ENCODE data around the gene OR2M4.
"Not testable (repeated sequence)": the region's sequence is repeated elsewhere in the genome, so short reads cannot be mapped to it uniquely, and the experiment has no call there.

Gene OR2M4

DNA sequence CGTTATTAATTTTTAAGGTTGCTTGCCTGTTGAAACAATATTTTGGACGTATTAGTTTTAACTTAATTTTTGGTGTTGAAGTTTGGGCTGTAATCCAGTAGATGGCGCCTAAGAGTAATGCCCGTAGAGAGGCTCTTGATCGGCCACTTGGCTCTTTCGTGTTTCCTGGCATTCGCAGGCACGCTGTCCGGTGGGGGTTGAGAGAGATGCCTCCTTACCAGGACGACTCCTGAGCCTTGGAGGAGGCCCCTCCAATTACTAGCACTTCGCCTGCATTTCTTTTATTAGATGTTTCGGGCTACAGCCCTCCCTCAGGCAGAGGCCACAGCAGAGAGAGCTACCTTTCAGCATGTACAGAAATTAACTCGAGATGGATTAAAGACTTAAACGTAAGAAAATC is 12.0 kb downstream of the OR2M4 start:
- TF ChIP-seq Cebpa-rat (IDR thresholded peaks at IDR 0.05): no peak
- Histone ChIP-seq H3K27me3 (no peaks in the 10 kb centered on the region), H3K9me3 (replicated peaks in 1 of 11) (no peaks in the 10 kb centered on the region), H3K4me2 (peak overlapping the region in 8 of 11 experiments; percentile 7 to 46 (median 36); a peak in 7 of 22 replicates), H3K9ac (no peak overlapping the region), H4K20me1 (no peaks in the 10 kb centered on the region), H3K27ac (no peak overlapping the region), H3K4me1 (peaks cover 0 to 5% (median 0%) of the 10 kb centered on the region in 10 experiments; a peak in 3 of 20 replicates), H3K4me3 (no peak overlapping the region), H3K36me3 (no peaks in the 10 kb centered on the region)

- not testable (repeated sequence) for H3K27me3 ChIP-seq
- peaks cover 5 to 12% (median 8%) of the 10 kb centered on the region in 11 experiments; a peak in 11 of 22 replicates for H3K9me3 ChIP-seq (replicated peaks in 1 of 11)
These were observed 28.1 kb downstream of the OR2M4 start for GRCh38 chr1:248259309-248259708.

DNA sequence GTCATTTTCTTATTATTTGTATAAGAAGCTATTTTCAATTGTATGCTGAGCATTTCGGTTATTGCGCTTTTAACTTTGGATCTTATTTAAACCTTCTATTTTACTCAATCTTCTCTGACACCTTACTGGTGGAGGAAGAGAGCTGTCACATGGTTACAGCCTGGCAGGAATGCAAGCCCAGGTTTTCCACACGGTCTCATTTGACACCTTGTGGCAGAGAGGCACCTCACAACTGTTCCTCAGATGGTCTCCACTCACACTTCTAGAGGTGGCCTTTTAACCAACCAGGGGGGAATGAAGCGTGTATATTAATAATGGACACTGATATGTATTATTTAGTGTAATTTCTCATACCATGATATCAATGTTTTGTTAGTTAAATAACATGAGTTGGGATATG is 37.0 kb downstream of the OR2M4 start:
- Histone ChIP-seq H3K36me3 (no peaks in the 10 kb centered on the region), H3K4me3 (no peak overlapping the region), H3K9ac (no peak overlapping the region), H3K27me3 (no peaks in the 10 kb centered on the region), H3K4me2 (no peak overlapping the region), H3K27ac (no peak overlapping the region), H4K20me1 (no peaks in the 10 kb centered on the region), H3K9me3 (replicated peaks in 1 of 11) (no peaks in the 10 kb centered on the region), H3K4me1 (no peaks in the 10 kb centered on the region)
- no peak for TF ChIP-seq Cebpa-rat (IDR thresholded peaks at IDR 0.05)

More at GRCh38 chr1:248259309-248259708, 28.1 kb downstream of the OR2M4 start:
- not testable (repeated sequence) for H4K20me1 ChIP-seq, H3K4me2 ChIP-seq, H3K9ac ChIP-seq, H3K4me3 ChIP-seq, H3K36me3 ChIP-seq, H3K27ac ChIP-seq, H3K4me1 ChIP-seq

DNA sequence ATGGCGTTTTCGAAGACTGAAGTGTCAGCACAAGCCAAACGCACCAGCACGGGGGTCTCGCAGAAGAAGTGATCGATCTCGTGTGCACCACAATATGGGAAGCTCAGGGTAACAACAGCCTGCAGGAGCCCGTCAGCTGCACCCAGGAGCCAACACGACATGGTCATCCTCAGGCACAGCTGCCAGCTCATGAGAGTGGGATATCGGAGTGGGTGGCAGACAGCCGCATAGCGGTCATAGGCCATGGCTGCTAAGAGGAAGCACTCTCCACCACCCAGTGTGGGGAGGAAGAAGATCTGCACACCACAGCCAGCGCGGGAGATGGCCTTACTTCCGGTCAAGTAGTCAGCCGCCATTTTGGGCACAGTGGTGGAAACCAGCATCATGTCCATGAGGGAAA is 42.0 kb downstream of the OR2M4 start:
- not testable (repeated sequence) for H3K4me2 ChIP-seq; H4K20me1 ChIP-seq; H3K9ac ChIP-seq; H3K27ac ChIP-seq; H3K36me3 ChIP-seq; H3K27me3 ChIP-seq; H3K9me3 ChIP-seq (replicated peaks in 1 of 11); H3K4me3 ChIP-seq
- H3K4me1 ChIP-seq: peaks cover 5 to 21% (median 16%) of the 10 kb centered on the region in 10 experiments; a peak in 17 of 20 replicates

DNA sequence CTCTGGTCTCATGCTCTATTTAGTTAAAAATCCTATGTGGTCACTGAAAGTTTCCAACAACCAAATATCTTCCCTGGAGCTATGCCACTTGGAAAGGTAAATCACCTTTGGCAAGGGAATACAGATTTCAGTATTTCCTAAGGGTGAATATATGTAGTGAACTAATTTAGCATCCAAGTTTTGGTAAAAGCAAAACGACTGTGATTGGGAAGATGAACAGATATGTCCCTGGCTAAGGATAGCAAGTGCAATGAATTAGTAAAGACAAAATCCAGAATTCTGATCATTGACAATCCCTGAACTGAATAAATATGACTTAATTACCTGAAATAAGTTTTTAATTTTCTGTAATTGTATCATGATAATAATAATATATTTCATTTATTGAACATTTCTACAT is 46.7 kb downstream of the OR2M4 start, which contains the start of gene OR2T33:
OR2T33 (minus strand) TSS at position 101 of the 400 bp plus-strand sequence. CDS start 4,162 bp downstream, outside the sequence.
- H3K9ac ChIP-seq: no peak within 1 kb of the TSS
- H3K4me3 ChIP-seq: no peak within 1 kb of the TSS
- H3K27me3 ChIP-seq: no peaks in the 10 kb centered on the region
- H3K27ac ChIP-seq: no peak within 1 kb of the TSS
- TF ChIP-seq Cebpa-rat (IDR thresholded peaks at IDR 0.05): no peak
- H3K9me3 ChIP-seq (replicated peaks in 1 of 11): peaks cover 5 to 16% (median 10%) of the 10 kb centered on the region in 11 experiments; a peak in 18 of 22 replicates
- no peaks in the 10 kb centered on the region for H3K36me3 ChIP-seq
- peaks cover 5 to 27% (median 16%) of the 10 kb centered on the region in 10 experiments; a peak in 17 of 20 replicates for H3K4me1 ChIP-seq
- H4K20me1 ChIP-seq: no peaks in the 10 kb centered on the region
- no peak within 1 kb of the TSS for H3K4me2 ChIP-seq

DNA sequence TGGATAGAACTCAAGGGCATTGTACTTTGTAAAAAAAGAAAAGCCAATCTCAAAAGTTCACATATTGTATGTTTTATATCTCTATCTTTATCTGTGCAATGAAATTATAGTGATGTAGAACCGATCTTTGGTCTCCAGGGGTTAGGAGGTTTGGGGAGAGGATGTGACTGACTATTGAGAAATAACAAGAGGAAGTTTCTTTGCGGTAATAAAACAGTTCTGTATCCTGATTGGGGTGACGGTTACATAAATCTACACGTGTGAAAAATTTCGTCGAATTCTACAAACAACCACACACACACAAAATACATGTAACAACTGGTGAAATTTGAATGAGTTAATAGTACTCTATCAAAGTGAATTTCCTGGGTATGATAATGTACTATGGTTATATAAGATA is 57.2 kb downstream of the OR2M4 start:
- H4K20me1 ChIP-seq: no peaks in the 10 kb centered on the region

More for the DNA sequence above, 57.2 kb downstream of the OR2M4 start:
- H3K4me2 ChIP-seq: peak overlapping the region in 9 of 11 experiments; percentile 13 to 66 (median 49); a peak in 15 of 22 replicates
- H3K27me3 ChIP-seq: no peaks in the 10 kb centered on the region
- TF ChIP-seq Cebpa-rat (IDR thresholded peaks at IDR 0.05): peak in 2 of 11 experiments; percentile 56 to 72; a peak in 3 of 22 replicates
- H3K9me3 ChIP-seq (replicated peaks in 1 of 11): peaks cover 4 to 57% (median 34%) of the 10 kb centered on the region in 11 experiments; a peak in 18 of 22 replicates
- H3K9ac ChIP-seq: peak overlapping the region in 4 of 11 experiments; percentile 10 to 54 (median 42); a peak in 1 of 22 replicates
- H3K4me1 ChIP-seq: peaks cover 9 to 28% (median 10%) of the 10 kb centered on the region in 10 experiments; a peak in 18 of 20 replicates
- 0 out of 20 replicates have a peak overlapping the region, but pooled peaks of 1 of the 10 experiments have one; percentile 28 for H3K4me3 ChIP-seq
- H3K27ac ChIP-seq: peak overlapping the region in 8 of 11 experiments; percentile 53 to 84 (median 76); a peak in 16 of 22 replicates
- no peaks in the 10 kb centered on the region for H3K36me3 ChIP-seq
